ENCODE data around the gene DNLZ.
A peak's percentile ranks its signal among the peaks of the same experiment; 100 is the strongest.
"Not testable (repeated sequence)": the region's sequence is repeated elsewhere in the genome, so short reads cannot be mapped to it uniquely, and the experiment has no call there.

The DNLZ gene

DNA sequence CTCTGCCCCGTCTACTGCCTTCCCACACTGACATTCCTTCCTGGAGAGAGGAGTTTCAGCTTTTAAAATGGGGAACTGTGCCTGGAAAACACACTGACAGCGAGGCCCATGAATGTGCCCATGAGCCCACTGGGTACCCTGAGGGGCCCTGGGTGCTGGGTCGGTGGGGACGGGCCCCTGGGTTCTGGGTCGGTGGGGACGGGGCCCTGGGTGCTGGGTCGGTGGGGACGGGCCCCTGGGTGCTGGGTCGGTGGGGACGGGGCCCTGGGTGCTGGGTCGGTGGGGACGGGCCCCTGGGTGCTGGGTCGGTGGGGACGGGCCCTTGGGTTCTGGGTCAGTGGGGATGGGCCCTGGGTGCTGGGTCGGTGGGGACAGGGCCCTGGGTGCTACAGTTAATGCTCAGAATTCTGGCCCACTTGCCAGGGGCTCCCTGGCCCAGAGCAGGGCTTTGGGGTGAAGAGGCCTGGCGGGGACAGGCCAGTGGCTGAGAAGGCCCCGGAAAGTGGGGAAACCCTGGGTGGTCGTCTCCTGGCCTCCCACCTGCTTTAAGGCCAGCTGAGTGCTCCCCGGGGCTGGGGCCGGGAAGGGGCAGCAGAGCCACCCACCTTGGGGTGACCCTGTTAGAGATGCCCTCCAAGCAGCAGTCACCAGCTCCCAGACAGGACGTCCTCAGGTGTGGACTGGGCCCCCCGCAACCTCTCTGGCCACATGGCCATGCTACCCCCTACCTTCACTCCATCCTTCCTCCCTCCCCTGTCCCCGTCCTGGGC is 33.7 kb downstream of the DNLZ start:
- no peak for DNase-seq

DNA sequence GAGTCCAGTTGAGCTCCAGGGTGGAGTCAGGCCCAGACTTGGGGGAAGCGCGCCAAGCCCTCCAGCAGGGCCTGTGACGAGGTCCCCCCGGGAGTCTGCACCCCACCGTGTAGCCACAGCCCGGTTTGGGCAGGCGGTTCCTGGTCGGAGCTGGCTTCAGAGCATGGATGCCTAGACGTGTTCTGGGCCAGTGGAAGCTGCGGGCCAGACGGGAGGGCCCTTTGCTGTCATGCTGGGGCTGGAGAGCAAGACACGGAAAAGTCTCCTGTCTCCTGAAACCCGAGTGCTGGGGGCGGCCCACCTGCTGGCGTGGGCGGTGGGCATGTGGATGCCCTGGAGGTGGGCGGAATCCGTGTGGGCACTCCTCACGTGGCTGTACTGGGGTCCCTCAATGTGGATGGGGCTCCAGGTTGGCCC is 34.3 kb downstream of the DNLZ start:
- no peak for DNase-seq

DNA sequence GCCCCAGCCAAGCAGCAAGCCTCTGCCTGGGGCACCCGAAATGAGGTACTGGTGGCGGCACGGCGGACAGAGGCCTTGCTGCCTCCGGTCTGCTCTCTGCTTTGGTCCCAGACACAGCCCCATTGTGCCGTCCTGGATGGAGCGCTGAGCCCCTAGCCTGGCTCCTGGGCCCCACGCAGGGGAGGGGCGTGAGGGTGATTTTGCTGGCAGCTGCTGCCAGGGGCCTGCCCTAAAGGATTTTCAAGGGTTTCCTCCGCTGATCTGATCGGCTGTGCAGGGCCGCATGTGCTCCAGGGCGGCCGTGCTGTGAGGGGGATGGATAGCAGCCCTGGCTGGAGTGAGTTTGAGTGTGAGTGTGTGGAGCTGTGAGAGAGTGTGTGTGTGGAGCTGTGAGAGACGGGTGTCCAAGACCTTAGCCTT is 34.9 kb downstream of the DNLZ start:
- DNase-seq, result no peak

DNA sequence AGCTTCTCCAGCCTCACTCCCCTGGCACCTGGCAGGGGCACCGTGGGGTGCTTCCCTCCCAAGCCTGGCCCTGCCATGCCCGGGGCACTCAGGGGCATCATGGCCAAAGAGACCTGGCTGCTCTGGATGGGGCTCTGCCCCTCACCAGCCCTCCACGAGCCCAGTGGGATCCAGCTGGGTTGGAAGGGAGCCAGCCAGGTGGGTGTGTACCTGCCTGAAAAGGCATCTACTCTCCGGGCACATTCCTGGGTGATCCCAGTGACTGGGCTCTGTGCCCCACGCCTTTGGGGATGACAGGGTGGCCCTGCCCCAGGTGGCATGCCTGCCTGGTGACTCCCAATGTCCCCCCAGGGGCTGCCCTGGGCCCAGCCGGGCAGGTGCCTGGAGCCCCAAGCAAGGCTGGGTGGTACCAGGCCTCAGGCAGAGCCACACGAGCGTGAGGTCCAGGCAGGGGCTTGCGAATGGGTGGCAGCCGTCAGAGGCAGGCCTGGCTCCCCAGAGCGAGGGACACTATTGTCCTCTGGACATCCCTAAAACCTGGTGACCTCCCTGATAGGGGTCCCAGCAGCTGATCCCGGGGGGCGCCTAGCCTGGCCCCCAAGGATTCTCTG is 35.4 kb downstream of the DNLZ start:
- DNase-seq, result no peak

DNA sequence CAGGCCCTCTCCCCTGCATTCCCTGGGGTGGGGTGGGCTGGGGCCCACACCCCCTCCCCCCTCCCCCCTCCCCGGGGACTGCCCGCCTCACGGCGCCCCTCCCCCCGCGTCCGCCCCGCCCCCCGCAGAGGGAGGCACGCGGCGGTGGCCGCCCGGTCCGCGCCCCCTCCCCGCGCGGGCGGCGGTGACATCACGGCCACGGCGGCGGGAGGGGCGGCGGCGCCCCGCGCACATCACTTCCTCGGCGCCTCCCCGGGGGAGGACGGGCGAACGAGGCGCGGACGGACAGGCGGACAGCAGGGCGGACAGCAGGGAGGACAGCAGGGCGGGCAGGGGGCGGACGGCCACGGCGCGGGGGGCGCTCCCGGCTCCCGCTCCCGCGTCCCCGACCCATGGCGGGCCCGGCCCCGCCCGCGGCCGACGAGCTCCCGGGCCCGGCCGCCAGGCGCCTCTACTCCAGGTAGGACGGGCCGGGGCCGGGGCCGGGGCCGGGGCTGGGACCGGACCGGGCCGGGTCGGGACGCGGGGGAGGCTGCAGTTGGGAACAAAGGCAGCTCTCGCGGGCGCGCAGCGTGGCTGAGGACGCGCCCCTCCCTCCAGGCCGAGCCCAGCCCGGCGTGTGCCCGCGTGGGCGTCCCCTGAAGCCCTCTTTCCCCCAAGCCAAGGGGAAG is 36.1 kb downstream of the DNLZ start, which contains the start of gene GPSM1:
TSS of gene GPSM1 (plus strand) at position 236 of the 671 bp plus-strand sequence. CDS start at position 393, 157 bp downstream.
- DNase-seq, result peak; percentile 14

DNA sequence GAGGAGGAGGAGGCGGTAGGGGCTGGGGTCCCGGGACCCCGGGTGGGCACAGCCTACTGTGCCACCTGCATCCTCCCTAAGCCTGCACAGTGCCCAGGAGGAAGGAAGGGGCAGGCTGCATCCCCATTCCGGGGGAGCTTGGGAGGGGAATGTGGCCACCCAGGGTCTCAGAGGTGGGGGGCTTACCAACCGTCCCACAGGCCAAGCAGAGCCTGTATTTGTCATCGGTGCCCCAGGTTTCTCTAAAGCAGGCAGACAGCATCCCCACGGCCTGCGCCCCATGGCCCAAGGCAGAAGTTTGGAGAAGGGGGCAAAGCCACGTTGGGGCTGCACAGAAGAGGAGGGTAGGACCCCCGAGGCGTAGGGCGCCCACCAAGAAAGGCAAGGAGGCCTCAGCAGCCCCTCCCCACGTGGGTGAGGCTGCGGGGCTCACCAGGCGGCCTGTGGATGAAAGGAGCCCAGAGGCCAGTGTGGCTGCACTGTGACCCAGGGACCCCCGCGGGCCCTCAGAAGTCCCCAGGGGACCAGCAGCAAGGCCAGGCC is 36.7 kb downstream of the DNLZ start:
- no peak for DNase-seq

DNA sequence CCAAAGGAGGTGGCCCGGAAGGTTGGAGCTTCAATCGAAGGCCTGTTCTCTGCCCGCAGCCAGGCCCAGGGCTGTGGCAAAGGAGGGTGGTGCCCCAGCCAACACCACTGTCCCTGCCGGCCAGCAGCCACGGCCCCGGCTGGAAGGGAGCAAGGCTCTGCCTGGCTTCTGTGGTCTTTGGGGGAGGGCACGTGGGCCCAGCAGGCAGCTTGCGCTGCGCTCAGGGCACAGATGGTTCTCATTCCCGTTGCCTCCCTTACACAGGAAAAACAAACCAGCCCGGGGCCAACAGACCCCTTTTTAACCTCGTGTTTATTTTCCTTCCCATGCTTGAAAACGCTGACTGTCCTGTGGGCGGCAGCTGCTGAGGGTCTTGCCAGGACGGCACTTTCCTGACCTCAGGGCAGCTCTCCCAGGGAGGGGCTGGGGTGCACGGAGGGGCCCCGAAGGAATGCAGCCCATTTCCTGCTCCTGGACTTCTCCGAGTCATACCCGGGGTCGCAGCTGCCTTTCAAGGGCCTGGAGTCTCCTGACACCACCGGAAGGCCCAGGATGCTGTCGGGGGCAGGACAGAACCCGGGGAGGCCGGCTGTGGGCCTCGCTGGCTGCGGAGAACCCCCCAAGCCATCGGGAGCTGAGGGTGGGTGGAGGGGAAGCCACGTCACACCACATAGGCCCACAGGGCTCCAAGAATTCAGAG is 37.3 kb downstream of the DNLZ start:
- DNase-seq, result no peak

DNA sequence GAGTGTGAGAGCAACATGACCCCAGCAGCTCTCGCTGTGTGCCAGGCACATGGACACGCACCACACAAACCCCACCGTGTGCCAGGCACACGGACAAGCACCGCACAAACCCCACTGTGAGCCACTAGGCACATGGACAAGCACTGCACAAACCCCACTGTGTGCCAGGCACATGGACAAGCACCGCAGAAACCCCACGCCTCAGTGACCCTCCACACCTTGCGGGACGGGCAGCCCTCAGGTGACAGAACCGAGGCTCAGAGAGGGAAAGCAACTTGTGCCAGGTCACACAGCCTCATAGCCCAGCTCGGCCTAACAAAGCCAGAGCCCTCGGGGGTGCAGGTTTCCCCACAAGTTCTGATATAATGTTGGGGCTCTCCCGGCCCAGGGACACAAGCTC is 38.2 kb downstream of the DNLZ start:
- no peak for DNase-seq

DNA sequence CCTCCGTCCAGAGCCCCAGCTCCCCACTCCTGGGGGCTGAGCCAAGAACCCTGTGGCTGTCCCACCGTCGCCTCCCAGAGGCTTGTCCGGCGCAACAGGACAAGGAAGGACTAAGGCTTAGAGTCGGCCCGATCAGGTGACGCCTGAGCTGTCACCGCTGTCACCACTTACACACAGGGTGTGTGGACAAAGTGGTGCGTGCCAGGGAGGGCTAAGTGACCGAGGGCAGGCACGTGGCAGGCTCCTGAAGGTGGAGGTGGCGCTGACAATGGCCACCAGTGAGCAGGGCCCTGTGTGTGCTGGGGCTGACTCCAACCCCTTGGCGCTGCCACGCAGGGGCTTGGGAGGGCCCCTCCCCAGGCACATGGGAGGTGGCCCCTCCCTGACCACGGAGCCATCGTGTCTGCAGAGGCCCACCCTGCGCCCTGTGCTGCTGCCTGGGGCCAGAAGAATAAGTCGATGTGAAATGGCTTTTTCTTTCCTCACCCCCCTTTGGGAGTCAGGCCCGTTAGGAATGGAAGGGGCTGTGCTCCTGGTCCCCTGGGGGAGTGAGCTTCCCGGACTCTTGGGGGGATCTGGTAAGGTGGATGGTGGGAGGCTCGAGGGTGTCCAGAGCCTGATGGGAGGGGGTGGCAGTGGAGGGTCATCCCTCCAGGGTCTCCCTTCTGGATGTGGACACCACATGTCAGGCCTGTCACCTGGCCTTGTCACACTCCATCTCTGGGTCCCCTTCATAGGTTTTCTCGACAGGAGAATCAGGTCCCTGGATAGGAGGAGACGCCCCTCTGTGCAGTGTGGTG is 38.8 kb downstream of the DNLZ start:
- DNase-seq, result no peak

DNA sequence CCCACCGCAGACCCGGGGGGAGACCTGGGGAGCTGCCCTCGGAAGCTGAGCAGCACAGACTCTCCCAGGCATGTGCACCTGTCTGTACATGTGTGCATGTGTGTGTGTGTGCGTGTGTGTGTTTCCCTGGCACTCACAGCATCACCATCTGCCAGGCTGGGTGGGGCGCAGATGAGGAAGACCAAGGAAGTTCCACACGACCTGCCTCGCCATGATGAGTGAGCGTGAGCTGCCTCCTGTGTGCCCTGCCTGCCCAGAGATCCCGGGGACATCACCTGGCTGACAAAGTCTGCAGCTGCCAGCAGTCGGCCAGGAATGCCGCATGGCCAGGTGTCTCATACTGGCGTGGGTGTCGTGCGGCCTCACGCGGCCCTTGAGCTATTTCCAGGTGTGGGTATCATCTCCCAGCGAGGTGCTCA is 40.2 kb downstream of the DNLZ start:
- no peak for DNase-seq

DNA sequence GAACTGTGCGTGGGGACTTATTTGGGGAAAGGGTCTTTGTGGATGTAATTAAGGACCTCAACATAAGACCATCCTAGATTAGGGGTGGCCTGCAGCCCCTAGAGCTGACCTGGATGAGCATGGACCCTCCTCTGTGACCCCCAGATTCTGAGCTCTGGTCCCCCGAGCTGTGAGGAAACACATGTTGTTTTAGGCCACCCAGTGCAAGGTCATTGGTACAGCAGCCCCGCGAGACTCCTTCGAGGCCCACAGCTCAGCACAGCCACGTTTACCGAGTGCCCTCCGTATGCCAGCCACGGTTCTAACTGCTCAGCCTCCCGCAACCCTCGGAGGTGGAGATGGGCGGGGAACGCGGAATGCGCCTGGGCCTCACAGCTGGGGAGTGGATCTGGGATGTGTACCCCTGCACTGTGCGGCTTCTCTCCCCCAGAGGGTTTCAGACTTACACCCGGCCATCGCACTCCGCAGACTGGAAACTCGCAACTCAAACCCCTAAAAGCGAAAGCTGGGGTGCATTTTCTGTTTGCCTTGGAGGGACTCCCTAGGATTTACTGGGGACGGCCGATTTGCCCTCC is 40.7 kb downstream of the DNLZ start:
- DNase-seq, result no peak

DNA sequence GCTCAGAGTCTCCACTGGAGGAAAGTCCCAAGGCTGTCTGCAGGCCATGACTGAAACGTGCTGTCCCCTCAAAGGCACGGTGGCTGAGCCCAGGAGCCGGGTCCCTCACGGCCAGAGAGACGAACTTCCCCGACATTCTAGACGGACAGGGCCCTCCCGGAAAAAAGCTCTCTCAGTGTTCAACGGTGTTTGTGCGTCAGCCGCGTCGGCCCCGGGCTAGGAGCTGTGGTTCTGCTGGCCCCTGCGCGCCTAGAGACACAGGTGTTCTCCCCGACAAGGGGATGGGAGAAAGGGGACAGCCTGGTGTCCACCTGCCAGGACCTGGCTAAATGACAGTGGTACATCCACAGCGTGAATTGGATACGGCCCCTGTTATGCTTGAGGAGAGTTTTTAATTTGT is 42.0 kb downstream of the DNLZ start:
- no peak for DNase-seq

DNA sequence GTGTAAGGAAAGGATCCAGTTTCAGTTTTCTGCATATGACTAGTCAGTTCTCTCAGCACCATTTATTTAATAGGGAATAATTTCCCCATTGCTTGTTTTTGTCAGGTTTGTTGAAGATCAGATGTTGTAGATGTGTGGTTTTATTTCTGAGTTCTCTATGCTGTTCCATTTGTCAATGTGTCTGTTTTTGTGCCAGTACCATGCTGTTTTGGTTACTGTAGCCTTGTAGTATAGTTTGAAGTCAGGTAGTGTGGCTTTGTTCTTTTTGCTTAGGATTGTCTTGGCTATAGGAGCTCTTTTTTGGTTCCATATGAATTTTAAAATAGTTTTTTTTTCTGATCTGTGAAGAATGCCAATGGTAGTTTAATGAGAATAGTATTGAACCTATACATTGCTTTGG is 42.6 kb downstream of the DNLZ start:
- not testable (repeated sequence) for DNase-seq

DNA sequence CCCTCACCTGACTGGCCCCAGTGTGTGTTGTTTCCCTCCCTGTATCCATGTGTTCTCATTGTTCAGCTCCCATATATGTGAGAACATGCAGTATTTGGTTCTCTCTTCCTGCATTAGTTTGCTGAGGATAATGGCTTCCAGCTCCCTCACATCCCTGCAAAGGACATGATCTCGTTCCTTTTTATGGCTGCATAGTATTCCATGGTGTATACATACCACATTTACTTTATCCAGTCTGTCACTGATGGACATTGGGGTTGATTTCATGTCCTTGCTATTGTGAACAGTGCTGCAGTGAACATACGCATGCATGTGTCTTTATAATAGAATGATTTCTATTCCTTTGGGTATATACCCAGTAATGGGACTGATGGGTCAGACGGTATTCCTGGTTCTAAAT is 43.6 kb downstream of the DNLZ start:
- not testable (repeated sequence) for DNase-seq

DNA sequence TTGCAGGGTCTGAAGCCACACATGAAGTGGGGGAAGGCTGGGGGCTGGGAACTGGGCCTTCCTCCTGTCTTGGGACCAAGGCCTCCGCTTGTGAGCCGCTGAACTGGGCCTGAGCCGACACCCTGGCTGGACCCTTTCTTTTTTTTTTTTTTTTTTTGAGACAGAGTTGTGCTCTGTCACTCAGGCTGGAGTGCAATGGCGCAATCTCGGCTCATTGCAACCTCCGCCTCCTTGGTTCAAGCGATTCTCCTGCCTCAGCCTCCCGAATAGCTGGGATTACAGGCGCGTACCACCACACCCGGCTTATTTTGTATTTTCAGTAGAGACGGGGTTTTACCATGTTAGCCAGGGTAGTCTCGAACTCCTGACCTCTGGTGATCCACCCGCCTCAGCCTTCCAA is 44.3 kb downstream of the DNLZ start:
- not testable (repeated sequence) for DNase-seq

DNA sequence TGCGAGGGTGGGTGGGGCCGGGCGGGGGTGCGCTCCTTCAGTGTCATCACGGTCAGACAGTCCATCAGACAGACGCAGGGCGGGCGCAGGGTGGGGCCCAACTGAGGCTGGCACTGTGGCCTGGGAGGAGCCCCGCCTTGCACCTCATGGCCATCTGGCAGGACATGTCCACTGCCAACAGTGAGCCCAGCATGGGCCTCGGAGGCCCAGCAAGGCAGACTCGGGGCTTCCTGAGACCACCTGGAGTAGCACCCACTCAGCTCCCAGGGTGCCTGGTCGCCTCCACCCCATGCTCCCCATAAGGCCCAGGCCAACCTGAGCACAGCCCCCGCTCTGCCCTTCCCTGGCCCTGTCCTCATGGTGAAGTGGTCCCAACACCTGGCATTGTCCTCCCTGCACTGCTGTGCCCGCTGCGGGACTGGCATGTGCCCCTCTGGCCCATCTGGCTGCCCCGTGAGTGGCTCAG is 44.7 kb downstream of the DNLZ start:
- no peak for DNase-seq

DNA sequence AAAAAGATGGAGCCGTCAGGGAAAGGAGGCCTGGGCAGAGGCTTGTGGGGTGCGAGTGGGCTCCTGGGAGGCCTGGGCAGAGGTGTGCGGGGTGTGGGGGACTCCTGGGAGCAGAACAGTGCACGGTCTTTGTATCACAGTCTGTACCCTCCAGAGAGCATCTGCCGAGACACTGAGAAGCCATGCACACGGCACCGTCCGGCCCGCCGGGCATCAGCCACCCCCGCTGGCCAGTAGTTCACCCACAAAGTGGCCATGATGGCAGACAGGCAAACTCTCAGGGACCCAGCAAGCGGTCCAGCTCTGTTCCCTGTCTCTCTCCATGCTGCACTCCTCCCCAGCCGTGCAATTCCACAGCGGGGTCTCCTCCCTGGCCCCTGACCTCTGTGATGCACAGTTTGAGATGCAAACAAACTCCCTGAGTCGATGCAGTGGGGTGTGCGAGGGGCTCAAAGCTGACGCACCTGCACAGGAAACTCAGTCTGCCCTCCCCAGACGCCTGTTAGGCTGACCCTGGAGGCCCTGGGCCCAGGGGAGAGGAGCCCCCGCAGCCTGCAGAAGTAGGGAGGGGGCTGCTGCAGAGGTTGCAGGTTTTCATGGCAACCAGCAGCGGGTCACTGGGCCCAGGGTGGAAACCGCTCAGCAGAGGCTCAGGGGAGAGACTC is 45.3 kb downstream of the DNLZ start:
- DNase-seq, result no peak

DNA sequence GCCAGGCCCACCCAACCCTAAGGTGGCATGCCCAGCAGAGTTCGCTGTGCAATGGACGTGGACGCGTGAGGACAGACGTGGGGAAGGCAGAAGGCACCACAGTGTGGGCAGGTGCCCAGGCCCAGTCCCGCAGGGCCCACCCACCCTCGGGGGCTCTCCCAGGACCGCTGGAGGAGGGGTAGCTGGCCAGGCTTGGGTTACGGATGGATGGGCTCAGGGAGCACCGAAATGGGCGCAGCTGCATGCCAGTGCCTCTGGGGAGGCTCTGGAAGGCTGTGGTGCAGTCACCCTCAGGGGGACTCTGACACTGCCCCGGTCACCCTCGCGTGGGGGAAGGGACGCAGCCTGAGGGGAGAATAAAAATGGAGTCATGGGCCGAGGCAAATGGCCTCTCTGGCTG is 45.8 kb downstream of the DNLZ start:
- DNase-seq, result no peak

DNA sequence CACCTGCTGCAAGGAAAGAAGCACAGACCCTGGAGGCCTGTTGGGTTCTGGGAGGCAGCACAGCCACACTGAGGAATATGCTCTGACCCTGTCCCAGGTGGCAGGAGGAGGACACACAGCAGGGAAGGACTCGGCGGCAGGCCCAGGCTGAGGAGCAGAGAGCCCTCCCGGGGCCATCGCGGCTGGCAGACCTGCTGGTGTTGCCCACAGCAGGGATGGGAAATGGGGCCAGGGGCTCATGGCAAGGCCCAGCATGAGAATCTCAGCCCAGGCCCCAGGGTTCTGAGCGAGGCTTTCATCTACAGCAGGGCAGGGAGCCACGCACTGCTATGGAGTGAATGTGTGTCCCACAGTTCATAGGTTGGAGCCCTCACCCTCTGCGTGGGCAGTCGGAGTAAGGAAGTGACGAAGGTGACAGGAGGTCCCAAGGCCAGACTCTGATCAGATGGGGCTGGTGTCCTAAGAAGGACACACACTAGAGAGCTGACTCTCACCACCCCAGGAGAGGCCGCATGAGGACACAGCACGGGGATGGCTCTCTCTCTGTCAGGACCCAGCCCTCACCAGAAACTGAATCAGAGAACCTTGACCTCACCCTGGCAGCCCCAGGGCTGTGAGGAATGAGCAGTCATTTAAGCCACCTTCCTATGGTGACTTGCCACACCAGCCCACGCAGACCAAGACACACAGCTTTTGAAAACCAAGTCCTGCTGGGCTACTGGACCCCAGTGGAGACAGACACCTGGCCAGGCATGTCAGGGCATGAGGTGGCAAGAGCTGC is 46.5 kb downstream of the DNLZ start:
- DNase-seq, result no peak

DNA sequence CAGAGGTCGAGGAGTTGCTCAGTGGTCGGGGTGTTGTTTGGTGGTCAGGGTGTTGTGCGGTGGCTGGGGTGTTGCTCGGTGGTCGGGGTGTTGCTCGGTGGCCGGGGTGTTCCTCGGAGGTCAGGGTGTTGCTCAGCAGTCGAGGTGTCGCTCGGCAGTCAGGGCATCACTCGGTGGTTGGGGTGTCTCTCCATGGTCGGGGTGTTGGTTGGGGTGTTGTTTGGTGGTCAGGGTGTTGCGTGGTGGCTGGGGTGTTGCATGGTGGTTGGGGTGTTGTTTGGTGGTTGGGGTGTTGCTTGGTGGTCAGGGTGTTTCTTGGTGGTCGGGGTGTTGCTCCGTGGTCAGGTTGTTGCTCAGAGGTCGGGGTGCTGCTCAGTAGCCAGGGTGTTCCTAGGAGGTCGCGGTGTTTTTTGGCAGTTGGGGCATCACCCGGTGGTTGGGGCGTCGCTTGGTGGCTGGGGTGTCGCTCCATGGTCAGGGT is 47.2 kb downstream of the DNLZ start:
- DNase-seq, result no peak
